ENCODE measurements around the gene BMPER.

- TF ChIP-seq POLR2AphosphoS5 (IDR thresholded peaks at IDR 0.05; ENCODE audit: low read depth, low read length) (no peak), CTCF (IDR thresholded peaks at IDR 0.05) (no peak), TCF7L2 (IDR thresholded peaks at IDR 0.05; ENCODE audit: low read depth, low read length) (no peak)
Observed at GRCh38 chr7:33909755-33910154, 4.4 kb downstream of the BMPER start.
